Measurements from ENCODE around the gene PARP8. TPM values are rescaled to one million over a fixed set of nuclear protein-coding genes. Genes with fewer than 3 reads are reported as not detected.

PARP8 gene
- total and polyA plus RNA-seq, 2 of the 8 experiments (the other 6 are each of a cell fraction or from before 2014, with no cell fraction given), result 16.6 to 30.6 TPM

DNA sequence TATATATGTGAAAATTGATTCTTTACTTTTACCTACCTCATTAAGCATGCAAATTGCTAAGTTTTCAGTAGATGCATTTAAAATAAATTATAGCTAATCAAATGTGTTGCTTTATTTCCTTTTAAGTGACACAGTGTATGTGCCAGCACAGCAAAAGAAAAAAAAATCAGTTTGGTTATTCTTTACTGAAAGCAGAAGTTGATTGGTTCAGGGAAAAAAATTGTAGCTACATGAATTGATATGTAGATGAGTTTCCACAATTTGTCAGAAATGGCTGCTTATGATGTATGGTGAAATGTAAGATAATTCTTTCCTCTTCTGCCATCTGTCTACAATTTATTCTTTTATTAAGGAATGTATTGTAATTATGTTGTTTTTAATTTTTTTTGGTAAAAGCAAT lies 57.8 kb downstream of the PARP8 start:
- H4K20me1 ChIP-seq (replicated peaks in 1 of 2; ENCODE audit: control insufficient read depth in 1 of 2, insufficient read depth in 2 of 2, low read length in 2 of 2), result peaks cover 0 to 3% of the 10 kb centered on the region in 2 experiments
- H3K36me3 ChIP-seq (ENCODE audit: control insufficient read depth in 2 of 4, insufficient read depth in 4 of 4, low read length in 3 of 4), result no peaks in the 10 kb centered on the region
- no peak overlapping the region for H2BK5ac ChIP-seq (ENCODE audit: low read depth, low read length)
- H2BK15ac ChIP-seq (ENCODE audit: low read length), result no peak overlapping the region
- CTCF ChIA-PET (ENCODE audit: partially characterized antibody), result no interaction called here
- no peak overlapping the region for H3K23ac ChIP-seq (ENCODE audit: insufficient read length)
- H3K27me3 ChIP-seq (replicated peaks in 1 of 4; ENCODE audit: control insufficient read depth in 3 of 4, extremely low read depth in 1 of 4, insufficient read depth in 3 of 4, low read length in 3 of 4), result no peaks in the 10 kb centered on the region
- no peak overlapping the region for H3K27ac ChIP-seq (ENCODE audit: low read depth, low read length)
- H2BK12ac ChIP-seq (ENCODE audit: low read depth, low read length), result no peak overlapping the region
- no peak overlapping the region for H3K4ac ChIP-seq (replicated peaks; ENCODE audit: insufficient read length, low read depth, low read length)
- POLR2A ChIA-PET (ENCODE audit: partially characterized antibody), result interaction anchor here (0.6 kb wide), 1 partner anchor 12 kb away, joined by 3 read pairs; no protein-coding TSS in a partner anchor
- no peaks in the 10 kb centered on the region for H3K9me3 ChIP-seq (ENCODE audit: insufficient read depth in 2 of 2, low read depth in 1 of 2, low read length in 1 of 2)
- DNase-seq (ENCODE audit: low read depth in 1 of 2, low spot score in 2 of 2) (no peak), FAIRE-seq (no peak)
- H3K4me1 ChIP-seq (replicated peaks in 1 of 4; ENCODE audit: control insufficient read depth in 3 of 4, insufficient read depth in 4 of 4, low read length in 3 of 4), result peaks cover 0 to 6% (median 2%) of the 10 kb centered on the region in 4 experiments; a peak in 3 of 7 replicates
- TF ChIP-seq POU5F1 (IDR thresholded peaks at IDR 0.05; ENCODE audit: low read depth, low read length), result no peak
- TF ChIP-seq EZH2 (IDR thresholded peaks at IDR 0.05; ENCODE audit: low read depth, low read length, severe bottlenecking), result no peak
- no peak for TF ChIP-seq SRF (IDR thresholded peaks at IDR 0.05; ENCODE audit: low read depth, low read length)
- TF ChIP-seq SP4 (IDR thresholded peaks at IDR 0.05; ENCODE audit: low read length), result no peak
- no peak for TF ChIP-seq YY1 (IDR thresholded peaks at IDR 0.05; ENCODE audit: low read depth, low read length)
- TF ChIP-seq, protein P1, sequence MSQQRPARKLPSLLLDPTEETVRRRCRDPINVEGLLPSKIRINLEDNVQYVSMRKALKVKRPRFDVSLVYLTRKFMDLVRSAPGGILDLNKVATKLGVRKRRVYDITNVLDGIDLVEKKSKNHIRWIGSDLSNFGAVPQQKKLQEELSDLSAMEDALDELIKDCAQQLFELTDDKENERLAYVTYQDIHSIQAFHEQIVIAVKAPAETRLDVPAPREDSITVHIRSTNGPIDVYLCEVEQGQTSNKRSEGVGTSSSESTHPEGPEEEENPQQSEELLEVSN (IDR thresholded peaks at IDR 0.05), result no peak
- H2BK20ac ChIP-seq (ENCODE audit: low read length), result no peak overlapping the region
- H3K4me3 ChIP-seq (ENCODE audit: extremely low read depth in 1 of 4, insufficient read depth in 2 of 4, low read depth in 3 of 4, low read length in 4 of 4), result no peak overlapping the region
- H2AK5ac ChIP-seq (ENCODE audit: low read depth, low read length), result no peak overlapping the region
- H2AFZ ChIP-seq (ENCODE audit: low read length), result no peak overlapping the region
- H3K9ac ChIP-seq (replicated peaks in 1 of 4; ENCODE audit: extremely low read depth in 1 of 4, low read depth in 3 of 4, low read length in 3 of 4), result no peak overlapping the region
- no peak overlapping the region for H3K4me2 ChIP-seq (ENCODE audit: insufficient read depth in 1 of 2, low read depth in 2 of 2, low read length in 2 of 2)
- no peak overlapping the region for H4K91ac ChIP-seq (replicated peaks; ENCODE audit: insufficient read length, low read length)
- no peak overlapping the region for H2BK120ac ChIP-seq (replicated peaks; ENCODE audit: low read depth, low read length)
- H3K18ac ChIP-seq (ENCODE audit: extremely low read depth, low read length), result no peak overlapping the region
- H4K5ac ChIP-seq (ENCODE audit: insufficient read length, low read depth, low read length), result no peak overlapping the region
- peaks cover 3% of the 10 kb centered on the region; the same call in 1 of the 2 replicates for H3K79me1 ChIP-seq (ENCODE audit: low read depth, low read length)
- H4K8ac ChIP-seq (ENCODE audit: extremely low read depth, insufficient read depth, low read length), result no peak overlapping the region
- H3K79me2 ChIP-seq (ENCODE audit: control insufficient read depth in 1 of 2, insufficient read depth in 2 of 2, low read length in 2 of 2), result peaks cover 0 to 98% of the 10 kb centered on the region in 2 experiments; a peak in 3 of 4 replicates
- no peak overlapping the region for H3K56ac ChIP-seq (replicated peaks; ENCODE audit: insufficient read length, low read depth, low read length)
- H3K14ac ChIP-seq (ENCODE audit: insufficient read length), result no peak overlapping the region
- H3K23me2 ChIP-seq (ENCODE audit: low read depth, low read length), result no peaks in the 10 kb centered on the region

All from H1 (cell line).